GM10248 (cell line): ENCODE results near the gene PAQR4.

Experiments
- CTCF ChIA-PET: fragments of 300-600 bp; sonication (Branson Sonifier 250); formaldehyde crosslinking; extraction: SDS; loops from one replicate; lab custom pipeline; 2021; ENCODE audit warnings: antibody characterized with exemption; lab: Yijun Ruan, JAX
- POLR2A ChIA-PET: fragments of 350-650 bp; sonication (Branson Sonifier 250); formaldehyde crosslinking; extraction: SDS; loops from one replicate; lab custom pipeline; 2020; ENCODE audit warnings: antibody characterized with exemption; lab: Yijun Ruan, JAX
- DNase-seq: peaks from one replicate; pipeline ENCODE4 v3.0.0; 2012; ENCODE audit errors: extremely low spot score
- CTCF ChIP-seq: IDR thresholded peaks from 2 replicates; pipeline ENCODE4 v1.5.1; 2012; ENCODE audit warnings: mild to moderate bottlenecking, low read depth; ENCODE audit errors: extremely low read depth, missing control alignments, control extremely low read depth

PAQR4 gene

GRCh38 chr16:2955779-2956578, 13.2 kb upstream of the PAQR4 start:
- no peak for DNase-seq
- POLR2A ChIA-PET: no interaction called here
- CTCF ChIA-PET: interaction anchor here (1.1 to 1.2 kb wide), 2 partner anchors 14 to 29 kb away, joined by 3 read pairs; no protein-coding TSS in a partner anchor
- TF ChIP-seq CTCF: no peak

GRCh38 chr16:2956579-2956956, 12.6 kb upstream of the PAQR4 start:
- POLR2A ChIA-PET: no interaction called here
- no peak for DNase-seq
- TF ChIP-seq CTCF: no peak
- CTCF ChIA-PET: interaction anchor here (0.8 to 1.2 kb wide), 3 partner anchors 14 to 75 kb away, joined by 3 read pairs; no protein-coding TSS in a partner anchor

GRCh38 chr16:2959206-2959605, 9.9 kb upstream of the PAQR4 start:
- TF ChIP-seq CTCF: no peak
- DNase-seq: no peak
- ChIA-PET POLR2A (no interaction called here), CTCF (interaction anchor here (1.2 to 8.6 kb wide), 4 partner anchors 12 to 91 kb away, joined by 3 to 54 read pairs (median 4); no protein-coding TSS in a partner anchor)

GRCh38 chr16:2960183-2961010, 8.8 kb upstream of the PAQR4 start:
- CTCF ChIA-PET: interaction anchor here (0.8 to 8.6 kb wide), 6 partner anchors 8 to 71 kb away, joined by 3 to 54 read pairs (median 4); no protein-coding TSS in a partner anchor
- POLR2A ChIA-PET: no interaction called here
- TF ChIP-seq CTCF: no peak
- no peak for DNase-seq

GRCh38 chr16:2962334-2963073, 6.6 kb upstream of the PAQR4 start:
- POLR2A ChIA-PET: interaction anchor here (0.6 kb wide), 1 partner anchor 15 kb away, joined by 5 read pairs; no protein-coding TSS in a partner anchor
- TF ChIP-seq CTCF: no peak
- DNase-seq: no peak
- CTCF ChIA-PET: interaction anchor here (0.8 to 8.6 kb wide), 15 partner anchors 8 to 71 kb away, joined by 3 to 54 read pairs (median 4); partner anchors contain the start of gene FLYWCH1
